ENCODE results near the gene RSKR. TPM values are rescaled to one million over a fixed set of nuclear protein-coding genes. Genes with fewer than 3 reads are reported as not detected.
"Not testable (repeated sequence)": the region's sequence is repeated elsewhere in the genome, so short reads cannot be mapped to it uniquely, and the experiment has no call there.

Gene RSKR
- total RNA-seq, 1 experiment from 2014 or later, result 0.79 TPM

DNA sequence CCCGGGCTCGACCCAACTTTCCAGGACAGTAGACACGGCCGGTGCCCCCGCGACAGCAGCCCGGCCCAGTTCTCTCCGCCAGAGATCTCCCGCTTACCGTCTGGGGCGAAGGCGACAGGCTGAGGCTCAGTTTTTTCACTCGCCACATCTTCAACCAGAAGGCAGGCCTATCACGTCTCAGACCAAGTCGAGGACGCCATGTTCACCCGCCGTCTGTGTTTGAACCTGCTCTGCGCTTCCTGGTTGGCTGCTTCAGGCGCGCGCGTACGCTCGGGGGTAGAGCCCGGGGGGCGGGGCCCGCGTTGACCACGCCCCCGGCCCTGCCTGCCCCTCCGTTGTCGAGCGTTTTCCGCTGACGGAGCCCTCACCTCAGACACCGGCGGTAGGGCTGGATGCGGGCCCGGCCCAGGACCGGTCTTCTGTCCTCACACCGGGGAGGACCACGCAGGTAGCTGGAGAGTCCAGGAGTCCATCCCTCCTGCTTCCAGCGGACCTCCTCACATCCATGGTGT is 15.1 kb downstream of the RSKR start, which contains the start of gene SPAG5:
Gene SPAG5 (minus strand): TSS at position 227 of the 512 bp plus-strand sequence. CDS start 79 bp downstream, at position 148.
- peaks cover 42% of the 10 kb centered on the region for H3K36me3 ChIP-seq
- H3K27me3 ChIP-seq, result no peaks in the 10 kb centered on the region
- H3K4me3 ChIP-seq, result peak within 1 kb of the TSS; percentile 93
- H3K9me3 ChIP-seq, result no peaks in the 10 kb centered on the region
- DNase-seq, result peak; percentile 94

DNA sequence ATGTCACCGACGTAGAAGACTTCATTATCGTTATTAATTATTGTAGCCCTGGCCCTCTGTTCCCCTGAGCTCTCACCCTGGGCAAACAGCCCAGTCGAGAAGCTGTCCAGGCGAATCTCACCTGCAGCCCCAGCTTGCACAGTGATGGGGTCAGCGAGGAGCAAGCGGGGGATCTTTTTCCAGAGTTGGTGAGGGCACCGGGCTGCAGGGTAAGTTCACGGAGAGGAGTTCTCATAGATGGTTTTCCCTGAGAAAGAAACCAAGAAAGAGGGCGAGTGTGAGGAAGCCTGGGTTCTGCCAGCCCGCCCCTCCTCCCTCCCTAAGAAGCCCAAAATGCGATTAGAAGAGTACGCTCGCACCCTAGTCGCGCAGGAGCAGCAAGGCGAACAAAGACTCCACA is 15.6 kb downstream of the RSKR start:
- H3K9me3 ChIP-seq, result no peaks in the 10 kb centered on the region
- peak overlapping the region; percentile 93 for H3K4me3 ChIP-seq
- no peaks in the 10 kb centered on the region for H3K27me3 ChIP-seq

DNA sequence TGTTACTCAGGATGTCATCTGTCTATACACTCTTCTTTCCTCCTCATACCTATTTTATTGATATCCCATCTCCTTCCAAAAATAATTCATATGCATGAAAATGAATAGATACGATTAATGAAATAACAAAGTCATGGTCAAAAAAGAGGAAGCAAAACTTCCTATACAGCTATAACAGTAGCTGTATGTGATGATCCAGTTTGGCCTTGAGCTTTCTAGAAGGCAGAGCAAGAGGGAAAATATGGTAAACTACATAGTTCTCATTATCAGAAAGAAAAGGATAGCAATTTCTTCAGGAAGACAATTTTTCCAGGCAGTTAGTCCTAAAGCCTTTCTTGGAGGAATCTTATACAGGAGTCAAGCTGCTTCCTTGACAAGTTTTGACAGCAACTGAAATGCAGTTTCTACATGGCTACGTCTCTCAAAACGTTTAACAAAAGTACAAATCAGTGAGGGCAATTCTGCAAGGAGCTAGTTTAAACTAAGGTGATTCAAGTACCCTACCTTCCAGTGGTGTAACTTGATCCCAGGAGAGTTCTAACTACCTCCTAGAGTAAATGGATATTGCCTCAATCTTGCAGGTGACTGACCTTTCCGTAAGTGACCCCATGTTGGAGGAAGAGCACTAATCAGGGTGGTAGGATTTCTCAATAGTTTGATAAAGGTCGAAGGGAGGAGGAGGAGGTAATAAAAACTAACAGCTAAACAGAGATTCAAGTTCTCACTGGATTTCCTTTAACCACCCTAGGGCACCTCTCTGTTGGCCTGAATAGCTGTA is 16.2 kb downstream of the RSKR start:
- Histone ChIP-seq H3K27me3 (no peaks in the 10 kb centered on the region), H3K4me3 (peak overlapping the region; percentile 93), H3K36me3 (peaks cover 48% of the 10 kb centered on the region), H3K9me3 (no peaks in the 10 kb centered on the region)
- DNase-seq, result no peak

More for the DNA sequence above, 15.6 kb downstream of the RSKR start:
- H3K36me3 ChIP-seq, result peaks cover 43% of the 10 kb centered on the region
- no peak for DNase-seq

DNA sequence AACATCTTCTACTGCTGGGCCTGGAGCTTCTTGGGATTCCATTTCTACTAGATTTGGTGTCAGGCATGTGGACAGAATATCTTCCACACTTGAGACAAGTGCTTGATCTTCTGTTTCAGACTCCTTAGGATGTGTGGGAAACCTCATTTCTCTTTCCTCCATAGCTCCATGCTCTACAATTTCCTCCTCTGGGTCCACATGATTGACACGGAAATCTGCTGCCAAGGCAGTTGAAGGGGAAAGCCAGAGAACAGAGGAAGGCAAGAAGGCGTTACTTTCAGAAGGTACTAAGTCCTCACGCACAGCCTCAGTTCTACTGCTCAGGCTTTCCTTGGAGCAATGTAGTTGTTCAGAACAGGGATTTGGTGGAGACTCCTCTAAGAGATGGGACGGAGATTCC is 21.7 kb downstream of the RSKR start:
- Histone ChIP-seq H3K36me3 (peaks cover 87% of the 10 kb centered on the region), H3K27me3 (no peaks in the 10 kb centered on the region), H3K4me3 (no peak overlapping the region), H3K9me3 (no peaks in the 10 kb centered on the region)
- no peak for DNase-seq

DNA sequence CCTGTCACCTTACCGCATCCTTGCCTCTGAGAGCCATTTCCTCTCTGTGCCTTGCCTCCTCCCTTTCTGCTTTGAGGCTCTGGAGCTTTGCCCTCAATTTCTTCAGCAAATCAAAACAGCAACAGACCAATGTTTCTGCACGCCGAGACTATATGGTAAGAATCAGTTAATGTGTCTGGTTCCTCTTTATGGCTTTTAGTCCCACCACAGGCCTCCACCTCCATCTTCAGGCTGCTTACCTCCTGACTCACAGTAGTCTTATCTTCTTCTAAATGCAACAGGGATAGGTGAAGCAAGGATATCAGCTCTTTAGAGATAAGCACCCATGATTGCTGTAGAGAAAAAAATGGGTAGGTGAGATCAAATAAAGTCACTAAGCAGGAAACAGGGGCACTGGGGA is 28.1 kb downstream of the RSKR start:
- H3K27me3 ChIP-seq, result no peaks in the 10 kb centered on the region
- H3K9me3 ChIP-seq, result no peaks in the 10 kb centered on the region
- H3K4me3 ChIP-seq, result no peak overlapping the region
- no peak for DNase-seq
- peaks cover 94% of the 10 kb centered on the region for H3K36me3 ChIP-seq

DNA sequence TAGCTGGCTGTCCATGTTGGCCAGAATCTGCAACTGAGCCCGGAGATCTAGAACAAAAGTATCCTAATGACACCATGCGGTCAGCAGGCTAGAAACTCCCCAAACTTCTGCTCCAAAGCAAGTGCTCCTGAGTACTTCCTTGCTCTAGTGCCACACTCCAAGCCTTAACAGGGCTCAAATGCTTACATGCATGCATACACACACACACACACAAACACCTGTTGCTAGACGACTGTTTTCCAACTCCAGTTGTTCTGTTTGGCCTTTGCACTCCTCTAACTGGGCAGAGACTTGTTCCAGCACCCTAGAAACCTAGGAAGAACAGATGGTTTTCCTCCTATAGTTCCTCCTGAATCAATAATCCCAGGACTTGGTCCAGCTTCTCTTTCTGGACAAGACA is 29.6 kb downstream of the RSKR start:
- H3K36me3 ChIP-seq, result peaks cover 95% of the 10 kb centered on the region

DNA sequence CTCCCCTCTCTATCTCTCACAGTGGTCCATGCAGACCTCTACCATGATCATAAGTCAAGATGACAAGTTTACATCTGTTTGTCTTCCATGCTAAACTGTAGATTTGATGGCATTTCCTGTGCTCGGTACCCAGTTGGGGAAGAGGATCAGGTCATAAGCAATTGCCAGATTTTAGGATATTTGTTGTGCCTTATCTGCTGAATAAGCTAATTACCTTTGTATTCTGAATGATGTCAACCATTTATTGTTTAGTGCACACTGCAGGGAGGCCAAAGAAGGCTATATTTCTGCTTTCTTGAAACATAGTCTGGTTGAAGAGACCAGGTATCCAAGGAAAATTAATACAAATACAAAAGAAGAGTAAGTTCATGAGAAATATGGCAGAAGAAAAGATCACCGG is 31.5 kb downstream of the RSKR start:
- no peak overlapping the region for H3K4me3 ChIP-seq
- H3K27me3 ChIP-seq, result no peaks in the 10 kb centered on the region
- no peak for DNase-seq
- H3K9me3 ChIP-seq, result no peaks in the 10 kb centered on the region
- H3K36me3 ChIP-seq, result peaks cover 95% of the 10 kb centered on the region

More for the DNA sequence above, 29.6 kb downstream of the RSKR start:
- DNase-seq, result no peak
- Histone ChIP-seq H3K9me3 (no peaks in the 10 kb centered on the region), H3K4me3 (no peak overlapping the region), H3K27me3 (no peaks in the 10 kb centered on the region)

DNA sequence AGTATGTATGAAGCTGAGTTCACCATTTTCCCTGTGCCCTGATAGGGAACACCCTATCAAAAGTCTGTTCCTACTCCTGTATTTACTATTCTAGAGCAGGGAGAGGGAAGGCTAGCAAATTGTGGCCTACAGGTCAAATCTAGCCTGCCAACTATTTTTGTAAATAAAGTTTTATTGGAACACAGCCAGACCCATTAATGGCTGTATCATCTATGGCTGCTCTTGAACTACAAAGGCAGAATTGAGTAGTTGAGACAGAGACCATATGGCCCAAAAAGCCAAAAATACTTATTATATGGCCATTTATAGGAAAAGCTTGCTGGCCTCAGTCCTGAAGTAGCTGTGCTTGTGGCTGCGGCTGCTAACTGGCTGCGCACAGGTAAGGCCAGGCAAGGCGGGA is 33.0 kb downstream of the RSKR start:
- Histone ChIP-seq H3K27me3 (no peaks in the 10 kb centered on the region), H3K36me3 (peaks cover 92% of the 10 kb centered on the region), H3K9me3 (no peaks in the 10 kb centered on the region), H3K4me3 (no peak overlapping the region)
- DNase-seq, result no peak

DNA sequence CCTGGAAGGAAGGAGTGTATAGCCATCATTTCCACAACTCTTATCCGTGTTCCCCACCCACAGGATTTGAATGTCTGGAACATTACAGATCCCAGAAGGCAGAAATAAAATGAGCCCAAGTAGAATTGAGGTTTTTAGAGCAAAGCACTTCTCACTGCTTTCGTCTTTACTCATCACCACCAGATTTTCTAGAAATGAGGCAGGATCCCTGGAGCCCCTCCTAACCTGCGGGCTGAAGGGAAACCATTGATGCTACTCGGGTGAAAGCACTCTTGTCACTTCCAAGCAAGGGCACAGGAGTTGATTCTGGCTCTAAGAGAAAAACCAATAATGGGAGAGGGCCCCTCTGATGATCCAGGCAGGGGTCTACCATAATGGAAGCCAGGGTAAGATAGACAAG is 34.5 kb downstream of the RSKR start:
- DNase-seq, result no peak
- H3K27me3 ChIP-seq, result no peaks in the 10 kb centered on the region
- no peak overlapping the region for H3K4me3 ChIP-seq
- peaks cover 80% of the 10 kb centered on the region for H3K36me3 ChIP-seq
- H3K9me3 ChIP-seq, result no peaks in the 10 kb centered on the region

DNA sequence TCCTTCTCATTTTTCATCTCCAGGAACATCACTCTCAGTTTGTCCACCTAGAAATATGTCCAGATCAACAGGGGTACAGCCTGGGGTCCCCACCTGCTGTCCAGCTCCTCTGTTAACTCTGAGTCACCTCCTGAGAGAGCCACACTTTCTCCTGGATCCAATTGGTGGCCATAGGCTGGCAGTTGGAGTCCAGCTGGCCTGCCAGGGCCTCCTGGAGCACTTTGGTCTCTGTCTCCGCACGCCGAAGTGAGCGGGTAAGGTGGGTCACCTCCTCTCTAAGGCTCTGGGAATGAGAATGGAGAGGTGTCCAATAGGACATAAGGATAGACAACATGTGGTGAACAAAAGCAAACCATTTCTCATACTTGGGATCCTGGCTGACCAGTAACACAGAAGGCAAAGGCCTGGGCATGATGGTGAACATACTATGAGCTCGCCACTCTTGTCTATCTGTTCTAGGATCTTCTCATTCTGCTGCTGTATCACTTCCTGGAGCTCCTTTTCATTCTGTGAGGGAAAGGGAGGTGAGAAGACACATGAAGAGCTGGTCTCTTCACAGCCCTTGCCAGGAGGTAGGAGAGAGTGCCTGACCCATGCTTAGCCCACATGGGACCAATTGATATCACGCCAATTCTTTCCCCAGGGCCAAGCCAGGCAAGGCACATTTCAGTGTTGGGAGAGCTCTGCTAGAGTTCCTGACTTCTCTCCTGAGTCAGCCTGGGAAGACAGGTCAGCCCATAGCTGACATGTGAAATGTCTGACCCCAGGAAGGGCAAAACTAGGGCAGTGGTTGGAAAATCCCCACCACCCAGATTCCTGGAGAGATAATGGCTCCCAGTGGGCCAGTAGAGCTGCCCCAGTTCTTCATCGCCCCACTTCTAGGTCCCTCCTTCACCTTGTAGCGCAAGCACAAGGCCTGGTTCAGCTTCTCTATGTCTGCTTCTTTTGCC is 35.5 kb downstream of the RSKR start:
- Histone ChIP-seq H3K27me3 (no peaks in the 10 kb centered on the region), H3K9me3 (no peaks in the 10 kb centered on the region), H3K4me3 (no peak overlapping the region), H3K36me3 (peaks cover 76% of the 10 kb centered on the region)
- no peak for DNase-seq

DNA sequence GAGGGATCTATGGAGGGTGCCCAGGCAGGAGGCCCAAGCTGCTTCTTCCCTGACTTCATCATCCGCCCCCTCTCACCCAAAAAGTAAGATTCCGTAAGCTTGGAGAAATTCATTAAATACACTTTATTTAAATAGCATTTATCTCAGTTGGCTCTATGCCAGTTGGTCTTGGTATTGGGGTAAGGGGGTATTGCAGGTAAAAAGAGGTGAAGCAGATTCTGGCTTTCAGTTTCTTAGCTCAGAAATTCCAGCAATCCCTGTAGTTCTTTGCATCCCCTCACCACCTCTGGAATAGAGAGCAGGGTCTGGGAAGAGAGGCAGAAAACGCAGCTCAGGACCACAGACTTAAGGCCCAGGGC is 36.5 kb downstream of the RSKR start:
- Histone ChIP-seq H3K4me3 (no peak overlapping the region), H3K9me3 (no peaks in the 10 kb centered on the region), H3K27me3 (no peaks in the 10 kb centered on the region), H3K36me3 (peaks cover 65% of the 10 kb centered on the region)
- no peak for DNase-seq

DNA sequence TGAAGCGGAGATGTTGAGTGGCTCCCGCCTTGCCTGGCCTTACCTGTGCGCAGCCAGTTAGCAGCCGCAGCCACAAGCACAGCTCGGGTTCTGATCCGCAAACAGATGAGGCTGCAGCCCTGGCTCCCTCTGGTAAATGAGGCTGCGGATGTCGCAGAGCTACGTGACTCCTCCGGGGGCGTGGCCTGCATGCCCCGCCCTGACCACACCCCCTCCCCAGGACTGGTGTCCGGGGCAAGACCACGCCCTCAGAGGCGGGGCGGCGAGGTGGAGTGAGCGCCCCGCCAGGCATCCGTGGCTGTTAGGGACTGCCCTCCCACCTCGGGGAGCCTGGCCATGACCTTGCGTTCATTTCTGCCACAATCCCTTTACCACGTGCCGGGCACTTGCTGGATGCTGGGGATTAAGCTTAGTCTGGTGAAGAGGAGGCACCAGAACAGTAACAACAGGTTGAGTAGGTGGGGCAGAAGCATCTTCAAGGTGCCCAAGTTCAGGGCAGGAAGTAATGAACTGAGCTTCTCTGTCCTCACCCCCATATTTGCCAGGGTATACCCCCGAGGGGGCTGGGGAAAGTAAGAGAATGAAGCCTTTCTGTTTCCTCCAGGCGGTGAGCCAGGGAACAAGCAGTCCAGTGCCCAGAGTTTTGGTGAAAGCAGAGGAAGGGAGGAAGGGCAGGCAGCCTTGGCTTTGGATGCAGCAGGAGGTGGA is 37.1 kb downstream of the RSKR start, which contains the start of gene ALDOC:
Gene ALDOC (minus strand): TSS at position 138 of the 708 bp plus-strand sequence. CDS start 1,363 bp downstream, outside the sequence.
- no peak within 1 kb of the TSS for H3K4me3 ChIP-seq
- peaks cover 60% of the 10 kb centered on the region for H3K36me3 ChIP-seq
- no peaks in the 10 kb centered on the region for H3K9me3 ChIP-seq
- no peaks in the 10 kb centered on the region for H3K27me3 ChIP-seq
- DNase-seq, result peak; percentile 57

DNA sequence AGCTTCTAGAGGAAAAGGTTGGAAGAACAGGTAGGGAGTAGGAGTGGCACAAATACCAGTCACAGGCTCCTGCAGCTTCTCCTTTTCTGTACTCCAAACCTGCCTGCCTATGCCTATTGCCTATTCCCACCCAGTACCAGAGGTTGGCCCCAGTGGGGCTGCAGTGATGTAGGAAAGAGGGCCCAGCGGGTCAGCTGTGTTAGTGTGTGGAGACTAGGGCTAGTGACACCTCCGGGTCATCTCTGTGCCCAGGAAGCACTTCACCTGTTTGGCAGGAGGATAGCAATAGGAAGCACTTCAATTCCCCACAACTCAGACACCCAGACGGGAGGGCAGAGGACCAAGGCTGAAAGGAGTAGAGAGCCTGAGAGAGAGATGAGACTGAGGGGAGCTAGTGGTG is 38.0 kb downstream of the RSKR start:
- DNase-seq, H3K4me3 ChIP-seq, H3K27me3 ChIP-seq, H3K9me3 ChIP-seq: not testable (repeated sequence)
- peaks cover 55% of the 10 kb centered on the region for H3K36me3 ChIP-seq

DNA sequence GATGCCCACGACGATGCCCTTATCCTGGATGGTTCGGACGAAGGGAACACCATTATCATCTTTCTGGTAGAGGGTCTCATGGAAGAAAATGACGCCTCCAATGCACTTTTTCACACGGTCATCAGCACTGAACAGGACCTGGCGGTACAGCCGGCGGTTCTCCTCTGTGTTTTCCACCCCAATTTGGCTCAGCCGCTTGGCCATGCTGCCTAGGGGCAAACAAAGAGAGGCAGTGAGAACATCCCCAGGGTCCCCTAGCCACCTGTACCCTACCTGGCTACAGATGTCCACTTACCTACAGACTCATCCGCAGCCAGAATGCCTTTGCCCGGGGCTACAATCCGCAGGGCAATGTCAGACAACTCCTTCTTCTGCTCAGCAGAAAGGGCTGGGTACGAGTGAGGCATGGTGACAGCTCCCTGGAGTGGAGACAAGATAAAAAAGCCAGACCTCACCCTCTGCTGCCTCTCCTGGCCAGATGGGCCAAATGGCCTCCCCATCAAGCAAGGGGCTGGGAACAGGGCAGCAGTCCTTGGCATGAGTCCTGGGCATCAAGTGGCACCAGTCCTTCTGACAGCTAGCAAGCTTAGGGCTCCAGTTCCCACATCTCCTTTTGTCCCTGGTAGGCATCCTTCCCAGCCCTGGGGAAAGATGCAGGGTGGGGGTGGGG is 38.7 kb downstream of the RSKR start:
- H3K4me3 ChIP-seq, result no peak overlapping the region
- no peaks in the 10 kb centered on the region for H3K9me3 ChIP-seq
- no peak for DNase-seq
- H3K36me3 ChIP-seq, result peaks cover 47% of the 10 kb centered on the region
- no peaks in the 10 kb centered on the region for H3K27me3 ChIP-seq

DNA sequence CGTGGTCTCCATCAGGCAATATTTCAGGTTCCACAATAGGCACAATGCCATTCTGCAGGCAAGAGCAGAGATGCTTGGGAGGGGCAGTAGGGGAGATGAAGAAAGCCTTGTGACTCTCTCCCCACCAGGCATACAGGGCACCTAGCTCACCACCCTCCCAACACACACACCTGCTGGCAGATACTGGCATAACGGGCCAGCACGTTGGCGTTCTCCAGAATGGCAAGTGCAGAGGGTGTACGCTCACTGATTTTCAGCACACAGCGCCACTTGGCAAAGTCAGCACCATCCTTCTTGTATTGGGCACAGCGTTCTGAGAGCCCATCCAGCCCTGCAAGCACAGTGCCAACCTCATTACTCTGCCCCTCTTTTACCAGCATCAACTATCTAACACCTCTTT is 39.5 kb downstream of the RSKR start:
- no peak overlapping the region for H3K4me3 ChIP-seq
- H3K9me3 ChIP-seq, result no peaks in the 10 kb centered on the region
- H3K27me3 ChIP-seq, result no peaks in the 10 kb centered on the region
- peaks cover 40% of the 10 kb centered on the region for H3K36me3 ChIP-seq
- DNase-seq, result no peak

DNA sequence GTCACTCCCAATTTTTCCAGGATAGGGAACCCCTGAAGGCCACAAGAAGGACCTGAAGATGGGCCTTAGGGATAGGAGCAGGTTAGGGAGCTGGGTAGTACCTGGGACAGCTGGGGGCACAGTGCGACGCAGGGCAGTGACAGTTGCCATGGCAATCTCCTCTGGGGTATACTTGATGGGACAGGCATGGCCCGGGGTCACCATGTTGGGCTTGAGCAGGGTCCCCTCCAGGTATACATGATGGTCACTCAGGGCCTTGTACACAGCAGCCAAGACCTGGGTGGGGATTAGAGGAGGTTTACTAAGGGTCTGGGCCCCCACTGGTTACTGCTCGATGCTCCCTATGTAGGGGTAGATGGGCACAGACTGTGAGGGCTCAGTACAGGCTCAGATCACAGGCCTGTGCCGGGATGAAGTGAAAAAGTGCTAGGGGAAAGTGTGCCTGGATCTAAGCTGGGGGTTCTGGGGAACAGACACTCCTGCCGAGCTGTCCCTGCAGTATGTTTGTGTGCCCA is 40.0 kb downstream of the RSKR start:
- H3K27me3 ChIP-seq, result no peaks in the 10 kb centered on the region
- no peaks in the 10 kb centered on the region for H3K9me3 ChIP-seq
- peaks cover 35% of the 10 kb centered on the region for H3K36me3 ChIP-seq
- H3K4me3 ChIP-seq, result no peak overlapping the region
- DNase-seq, result no peak
